Measurements from ENCODE around the gene FOXC1.

Gene FOXC1

DNA sequence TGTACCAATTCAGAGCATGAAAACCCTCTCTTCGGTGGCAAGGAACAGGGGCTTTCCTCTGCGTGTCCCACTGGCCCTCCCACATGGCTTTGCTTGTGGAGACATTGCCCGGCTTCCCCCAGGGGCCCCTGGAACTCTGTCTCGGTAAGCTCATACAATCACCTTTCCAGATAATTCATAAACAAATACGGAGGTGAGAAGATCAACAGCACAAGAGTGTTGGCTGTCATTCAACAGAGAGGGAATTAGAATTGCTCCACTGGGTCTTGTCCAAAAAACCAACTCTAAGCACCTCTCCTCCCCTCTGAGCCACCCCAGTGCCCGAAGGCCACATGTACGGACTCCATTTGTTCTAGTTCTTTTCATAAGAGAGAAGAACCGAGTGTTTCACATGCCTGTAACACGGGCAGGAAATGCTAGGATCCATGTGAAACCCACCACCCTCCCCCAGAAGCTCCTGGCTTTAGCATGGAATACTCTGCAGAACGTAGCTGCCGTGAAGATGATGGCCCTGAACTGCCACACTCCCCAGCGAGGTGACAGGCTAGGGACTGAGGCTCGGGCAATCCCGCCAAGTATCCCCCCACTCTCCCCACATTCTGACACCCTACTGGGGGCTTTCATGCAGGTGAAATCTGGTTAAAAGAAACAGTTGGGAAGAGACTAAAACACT lies 24.6 kb upstream of the FOXC1 start:
- no peak for DNase-seq

- no peak for DNase-seq
These were observed 24.1 kb upstream of the FOXC1 start for GRCh38 chr6:1585669-1586049.

DNA sequence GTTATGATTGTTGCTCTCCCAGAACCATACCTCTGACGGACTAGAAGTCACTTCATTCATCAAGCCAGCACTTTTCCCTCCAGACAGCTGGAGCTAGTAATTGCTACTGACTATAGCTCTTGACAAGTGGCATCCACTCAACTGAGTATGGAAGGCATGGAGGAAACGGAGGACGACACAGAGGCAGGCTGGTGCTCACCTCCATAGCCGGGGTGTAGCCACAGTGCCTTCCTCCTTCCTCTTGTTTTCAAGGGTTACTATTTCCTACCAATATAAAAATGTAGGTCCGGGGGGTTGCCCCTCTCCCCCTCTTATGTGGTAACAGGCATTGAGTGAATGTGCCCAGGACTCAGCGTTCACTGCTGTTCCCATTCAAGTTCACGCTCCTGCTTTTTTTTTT lies 23.5 kb upstream of the FOXC1 start:
- no peak for DNase-seq

DNA sequence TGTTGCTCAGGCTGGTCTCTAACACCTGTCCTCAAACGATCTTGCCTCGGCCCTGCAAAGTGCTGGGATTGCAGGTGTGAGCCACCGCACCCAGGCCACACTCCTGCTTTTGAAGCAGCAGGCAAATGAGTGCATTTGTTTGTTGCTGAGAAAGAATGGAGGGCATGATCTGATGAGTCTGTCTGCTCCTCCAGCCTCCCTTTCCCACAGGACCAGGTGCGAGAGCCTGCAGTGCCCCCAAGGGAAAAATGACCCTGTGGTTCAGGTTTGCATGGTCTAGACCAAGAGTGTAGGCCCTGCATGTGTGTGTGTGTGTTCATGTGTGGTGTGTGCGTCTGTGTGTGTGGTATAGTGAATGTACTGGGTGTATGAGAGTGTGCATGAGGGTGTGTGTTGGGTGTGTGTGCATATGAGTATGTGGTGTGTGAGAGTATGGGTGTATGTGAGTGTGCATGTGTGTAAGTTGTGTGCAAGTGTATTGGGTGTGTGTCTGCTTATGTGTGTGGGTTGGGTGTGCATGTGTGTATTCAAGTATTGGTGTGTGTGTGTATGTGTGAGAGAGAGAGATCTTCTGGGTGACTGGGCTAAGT lies 22.8 kb upstream of the FOXC1 start:
- no peak for DNase-seq

DNA sequence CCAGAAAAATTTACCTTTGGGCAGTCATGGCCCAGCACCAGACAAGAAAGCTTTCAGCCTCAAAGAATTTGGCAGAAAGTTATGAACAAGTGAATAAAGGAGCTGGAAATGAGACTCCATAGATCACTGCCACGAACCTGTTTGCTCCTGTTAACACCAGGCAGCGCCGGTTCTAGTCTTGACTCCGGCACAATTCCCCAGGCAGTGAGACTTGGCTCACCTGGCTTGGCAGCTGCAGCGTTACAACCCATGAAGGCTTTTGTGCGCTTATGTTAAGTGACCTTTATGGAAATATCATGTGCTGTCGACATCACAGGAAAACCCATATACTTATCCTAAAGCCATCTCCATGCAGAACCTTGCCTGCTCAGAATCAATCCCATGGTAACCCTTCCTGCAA lies 22.2 kb upstream of the FOXC1 start:
- DNase-seq = no peak

DNA sequence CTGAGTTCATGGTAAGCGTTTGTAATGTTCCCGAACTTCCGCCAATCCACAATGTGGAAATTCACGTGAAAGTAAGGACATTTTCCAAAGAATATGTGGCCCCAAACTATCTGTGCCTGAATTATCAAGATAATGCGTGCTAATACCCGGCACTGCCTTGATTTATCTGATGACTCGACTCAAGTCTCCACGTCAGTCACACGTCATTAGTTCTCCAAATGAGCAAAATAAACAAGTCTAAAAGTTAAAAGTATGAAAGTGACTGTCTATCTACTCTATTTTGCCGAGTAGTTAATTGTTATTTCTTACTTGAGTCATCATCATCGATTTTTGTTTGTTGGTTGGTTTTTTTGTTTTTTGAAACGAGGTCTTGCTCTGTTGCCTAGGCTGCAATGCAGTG lies 21.7 kb upstream of the FOXC1 start:
- DNase-seq = no peak

GRCh38 chr6:1589208-1589607 lies 20.5 kb upstream of the FOXC1 start:
- DNase-seq = no peak

DNA sequence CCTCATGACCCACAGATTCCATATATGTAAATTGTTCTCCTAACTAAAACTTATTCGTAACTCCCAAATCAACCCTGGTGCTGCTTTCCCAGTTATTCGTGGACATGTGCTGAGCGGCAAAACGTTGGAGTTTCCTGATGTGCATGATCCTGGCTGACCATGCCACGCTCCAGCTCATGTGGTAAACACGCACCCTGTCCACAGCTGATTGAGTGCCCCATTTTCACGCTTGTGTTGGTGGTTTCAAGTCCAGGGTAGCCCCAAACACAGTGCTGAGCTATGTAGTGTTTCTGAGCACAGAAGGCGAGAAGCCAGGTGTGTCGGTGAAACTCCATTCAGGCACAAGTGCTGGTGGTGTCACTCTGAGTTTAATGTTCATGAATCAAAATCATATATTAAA lies 19.1 kb upstream of the FOXC1 start:
- DNase-seq = no peak

- no peak for DNase-seq
These were observed 18.5 kb upstream of the FOXC1 start for GRCh38 chr6:1591243-1591642.

DNA sequence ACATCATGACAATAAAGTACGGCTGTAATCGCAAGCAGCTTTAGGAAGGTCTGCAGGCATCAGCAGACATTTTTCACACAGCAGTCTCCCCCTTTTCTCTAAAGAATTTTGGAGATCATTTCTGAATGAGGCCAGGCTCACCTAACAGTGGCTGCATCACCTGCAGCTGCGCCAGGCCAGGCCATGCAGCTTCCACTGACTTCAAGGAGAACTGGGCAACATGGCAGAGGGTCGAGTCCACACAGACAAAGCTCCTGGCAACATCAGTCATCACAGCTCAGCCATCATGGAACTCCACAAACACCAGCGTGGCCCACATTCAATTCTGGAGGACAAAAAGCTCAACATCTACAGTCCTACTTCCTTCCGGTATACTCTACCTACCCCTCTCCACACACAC lies 17.8 kb upstream of the FOXC1 start:
- DNase-seq = no peak

DNA sequence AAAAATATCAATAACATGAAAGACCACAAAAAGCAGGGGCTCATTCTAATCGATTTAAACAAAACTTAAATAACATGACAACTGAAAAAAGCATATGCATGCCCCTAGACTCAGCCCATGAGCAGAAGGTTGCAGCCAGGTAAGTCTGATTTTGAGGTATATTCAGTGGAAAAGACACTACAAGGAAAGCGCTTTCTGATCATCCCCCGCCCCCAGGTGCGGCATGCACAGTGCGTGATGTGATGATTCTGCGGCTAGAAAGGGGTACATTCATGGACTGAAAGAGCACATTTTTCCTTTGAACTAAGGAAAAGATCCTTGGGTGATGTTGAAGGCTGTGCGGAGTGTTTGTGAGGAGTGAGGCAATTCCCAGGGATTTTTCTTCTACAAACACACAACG lies 16.9 kb upstream of the FOXC1 start:
- no peak for DNase-seq

DNA sequence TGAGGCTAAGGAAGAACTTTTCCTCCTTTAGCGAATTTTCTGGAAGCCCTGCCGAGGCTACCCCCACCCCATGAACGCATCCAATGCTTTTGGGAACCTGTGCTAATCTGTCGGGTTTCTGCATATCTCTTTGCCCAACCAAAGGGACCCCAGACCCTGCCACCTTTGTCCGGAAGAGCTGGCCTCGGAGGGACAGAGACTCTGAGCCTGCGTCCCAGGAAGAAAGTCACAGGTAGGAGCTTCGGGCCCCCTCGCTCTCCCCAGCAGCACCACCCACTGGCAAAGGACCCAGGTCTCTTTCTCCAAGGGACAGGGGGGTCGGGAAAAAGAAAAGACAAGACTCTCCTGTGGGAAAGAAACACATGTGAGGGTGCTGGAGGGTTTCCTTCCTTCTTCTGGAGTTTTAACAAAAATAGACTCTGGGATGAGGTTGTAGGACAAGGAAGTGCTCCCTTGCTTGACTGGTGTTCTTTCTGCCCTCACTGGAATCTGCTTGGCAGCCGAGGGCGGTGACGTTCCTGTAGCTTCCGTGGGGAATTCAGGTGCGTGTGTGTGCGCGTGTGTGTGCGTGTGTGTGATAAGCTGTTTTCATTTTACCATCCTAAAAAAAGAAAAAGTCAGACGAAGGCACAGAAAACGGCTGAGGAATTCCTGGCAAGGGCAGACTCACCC lies 16.3 kb upstream of the FOXC1 start:
- DNase-seq = no peak

DNA sequence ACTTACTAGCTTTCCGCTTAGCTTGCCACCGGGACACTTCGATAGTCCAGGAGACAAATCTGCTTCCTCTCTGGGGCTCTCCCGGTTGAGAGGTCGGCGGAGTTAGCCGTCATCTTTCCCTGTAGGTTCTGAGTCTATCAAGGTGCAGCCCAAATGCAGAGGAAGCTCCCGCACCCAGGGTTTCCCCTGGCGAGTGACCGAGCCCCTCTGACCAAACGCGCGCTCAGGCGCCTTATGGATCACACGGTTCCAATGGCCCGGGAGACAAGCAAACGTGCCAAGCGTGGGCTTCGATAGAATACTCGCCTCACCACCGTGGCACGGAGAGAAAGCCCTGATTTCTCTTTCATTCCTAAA lies 15.8 kb upstream of the FOXC1 start:
- DNase-seq = no peak

GRCh38 chr6:1594445-1595200 lies 15.1 kb upstream of the FOXC1 start:
- DNase-seq = no peak

- no peak for DNase-seq
These were observed 14.2 kb upstream of the FOXC1 start for GRCh38 chr6:1595271-1596087.

- DNase-seq = no peak
These were observed 13.4 kb upstream of the FOXC1 start for GRCh38 chr6:1596088-1596852.

GRCh38 chr6:1597121-1597744 lies 12.5 kb upstream of the FOXC1 start:
- no peak for DNase-seq

DNA sequence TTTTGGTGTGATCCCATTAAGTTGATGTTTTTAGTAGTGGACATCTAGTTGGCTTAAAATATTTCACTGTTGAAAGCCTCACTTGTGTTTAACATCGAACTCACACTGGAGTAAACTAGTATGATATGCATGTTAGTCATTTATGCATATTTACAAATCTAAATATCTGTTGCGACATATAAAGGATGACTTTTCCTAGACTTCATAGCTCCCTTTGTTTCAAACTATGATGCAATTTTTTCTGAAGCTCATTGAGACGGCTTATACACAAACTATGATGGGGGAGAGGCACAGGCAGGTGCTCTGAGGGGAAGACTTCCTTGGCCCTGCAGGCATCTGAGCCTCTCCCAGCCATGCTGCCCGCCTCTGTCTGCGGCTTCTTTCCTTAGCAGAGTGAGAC lies 11.8 kb upstream of the FOXC1 start:
- no peak for DNase-seq

DNA sequence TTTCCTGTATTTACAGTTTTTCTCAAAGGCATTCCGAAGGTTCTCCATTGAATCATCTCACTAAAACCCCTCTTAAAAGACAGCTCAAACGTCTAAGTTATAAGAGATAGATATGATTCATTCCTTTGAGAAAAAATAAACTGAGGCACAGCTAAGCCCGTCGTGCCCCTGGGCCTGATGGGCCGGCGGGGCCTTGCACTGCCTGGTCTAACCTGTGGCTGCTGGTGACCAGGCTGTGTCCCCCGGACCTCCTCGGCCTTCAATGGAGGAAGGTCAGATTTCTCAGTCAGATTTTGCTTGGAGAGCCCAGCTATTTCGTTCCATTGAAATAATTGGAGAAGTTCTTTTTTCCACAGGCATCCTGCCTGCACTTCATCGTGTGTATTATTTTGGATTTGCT lies 11.3 kb upstream of the FOXC1 start:
- DNase-seq = no peak

- no peak for DNase-seq
These were observed 10.8 kb upstream of the FOXC1 start for GRCh38 chr6:1598886-1599285.

DNA sequence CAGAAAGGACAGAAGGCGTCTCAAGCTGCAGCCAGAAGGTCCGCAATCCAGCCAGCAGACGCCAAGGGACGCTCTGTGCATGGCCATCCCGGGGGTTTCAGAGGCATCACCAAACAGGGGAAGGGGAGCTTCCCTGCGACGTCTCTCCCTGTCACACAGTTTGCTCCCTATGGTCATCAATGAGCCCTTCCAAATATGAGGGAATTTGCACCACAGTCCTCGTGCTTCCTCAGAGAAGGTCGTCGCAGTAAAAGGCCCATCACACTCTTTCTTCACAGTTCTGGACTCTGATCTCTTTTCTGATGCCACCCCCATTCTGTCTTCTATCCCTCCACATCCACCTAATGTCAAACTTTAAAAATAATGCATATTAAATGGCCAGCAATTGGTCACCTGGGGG lies 10.2 kb upstream of the FOXC1 start:
- DNase-seq = no peak
